ENCODE results near the gene EVI5. TPM values are rescaled to one million over a fixed set of nuclear protein-coding genes. Genes with fewer than 3 reads are reported as not detected.
"Not testable (repeated sequence)": the region's sequence is repeated elsewhere in the genome, so short reads cannot be mapped to it uniquely, and the experiment has no call there.

EVI5 gene
- polyA plus RNA-seq, 1 donor: 12.8 TPM

- DNase-seq: no peak
Measured at GRCh38 chr1:92571578-92571977, 213.3 kb downstream of the EVI5 start.

GRCh38 chr1:92567211-92567868 is 217.6 kb downstream of the EVI5 start:
- no peak for DNase-seq

- no peak for DNase-seq
Measured at GRCh38 chr1:92563457-92564216, 221.3 kb downstream of the EVI5 start.

GRCh38 chr1:92556350-92556749 is 228.6 kb downstream of the EVI5 start:
- DNase-seq: no peak

- DNase-seq: no peak
Measured at GRCh38 chr1:92554216-92554615, 230.7 kb downstream of the EVI5 start.

- no peak for DNase-seq
Measured at GRCh38 chr1:92551916-92552315, 233.0 kb downstream of the EVI5 start.

GRCh38 chr1:92544756-92545165 is 240.1 kb downstream of the EVI5 start:
- no peak for DNase-seq

GRCh38 chr1:92543131-92544055 is 241.5 kb downstream of the EVI5 start:
- DNase-seq: no peak

- no peak for DNase-seq
Measured at GRCh38 chr1:92538413-92539061, 246.4 kb downstream of the EVI5 start.

GRCh38 chr1:92538048-92538412 is 246.9 kb downstream of the EVI5 start:
- DNase-seq: no peak

GRCh38 chr1:92536980-92537884 is 247.7 kb downstream of the EVI5 start:
- no peak for DNase-seq

- no peak for DNase-seq
Measured at GRCh38 chr1:92536211-92536979, 248.5 kb downstream of the EVI5 start.

GRCh38 chr1:92532371-92532770 is 252.5 kb downstream of the EVI5 start:
- DNase-seq: not testable (repeated sequence)

- not testable (repeated sequence) for DNase-seq
Measured at GRCh38 chr1:92531939-92532338, 253.0 kb downstream of the EVI5 start.

- no peak for DNase-seq
Measured at GRCh38 chr1:92527670-92528069, 257.2 kb downstream of the EVI5 start.

GRCh38 chr1:92524944-92525590 is 259.8 kb downstream of the EVI5 start:
- not testable (repeated sequence) for DNase-seq

GRCh38 chr1:92519043-92519442 is 265.9 kb downstream of the EVI5 start:
- no peak for DNase-seq

- no peak for DNase-seq
Measured at GRCh38 chr1:92516574-92516973, 268.3 kb downstream of the EVI5 start.

GRCh38 chr1:92515796-92516201 is 269.1 kb downstream of the EVI5 start:
- DNase-seq: no peak

GRCh38 chr1:92511541-92511940 is 273.4 kb downstream of the EVI5 start:
- DNase-seq: no peak

Measured in hindlimb muscle (tissue), 1 donor.